ENCODE measurements around the gene PARD3B.

Gene PARD3B

DNA sequence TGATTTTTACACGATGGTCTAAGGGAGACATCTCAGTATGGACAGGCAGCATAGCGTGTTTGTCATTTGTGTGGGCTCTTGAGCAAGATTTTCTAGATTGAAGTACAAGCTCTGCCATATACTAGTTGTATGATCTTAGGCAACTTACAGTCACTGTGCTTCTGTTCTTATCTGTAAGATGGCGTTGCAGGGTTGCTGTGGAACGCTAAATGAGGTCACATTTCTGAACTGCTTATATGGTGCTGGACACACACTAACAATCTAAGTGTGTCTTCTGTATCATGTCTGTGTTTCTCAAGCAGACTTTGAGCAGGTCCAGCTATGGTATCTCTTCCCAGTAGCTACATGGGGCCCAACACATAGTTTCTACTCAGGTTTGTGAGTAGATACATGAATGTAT is 29.2 kb downstream of the PARD3B start:
- H3K4me1 ChIP-seq (ENCODE audit: control insufficient read depth, insufficient read depth, low read length) = no peaks in the 10 kb centered on the region
- H3K9ac ChIP-seq (ENCODE audit: low read length) = no peak overlapping the region
- no peak overlapping the region for H3K4me3 ChIP-seq (ENCODE audit: low read length)
- no peaks in the 10 kb centered on the region for H3K27me3 ChIP-seq (ENCODE audit: control insufficient read depth, insufficient read depth, low read length)
- no peaks in the 10 kb centered on the region for H3K9me3 ChIP-seq (ENCODE audit: control insufficient read depth, low read length)
- no peaks in the 10 kb centered on the region for H3K36me3 ChIP-seq (ENCODE audit: control insufficient read depth, insufficient read depth, low read length)

DNA sequence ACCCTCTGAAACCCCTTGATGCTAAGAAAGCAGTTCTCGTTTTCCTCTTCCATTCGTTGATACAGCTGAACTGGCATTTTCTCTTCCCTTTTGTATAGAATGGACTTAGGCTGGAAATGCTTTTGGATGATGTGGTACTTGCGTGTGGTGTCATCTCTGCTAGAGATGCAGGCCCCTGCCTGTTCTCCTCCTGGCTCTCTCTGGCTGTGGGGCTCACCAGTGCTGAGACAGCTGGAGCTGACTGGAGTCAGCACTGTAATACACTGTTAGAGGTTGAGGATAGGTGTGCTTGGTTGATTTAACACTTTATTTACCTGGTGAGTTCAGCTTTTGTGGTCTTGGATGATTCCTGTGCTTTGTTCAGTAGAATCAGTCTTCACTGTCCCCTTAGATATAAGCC is 30.2 kb downstream of the PARD3B start:
- Histone ChIP-seq H3K9me3 (ENCODE audit: control insufficient read depth, low read length) (no peaks in the 10 kb centered on the region), H3K27me3 (ENCODE audit: control insufficient read depth, insufficient read depth, low read length) (no peaks in the 10 kb centered on the region), H3K9ac (ENCODE audit: low read length) (no peak overlapping the region), H3K4me3 (ENCODE audit: low read length) (no peak overlapping the region), H3K36me3 (ENCODE audit: control insufficient read depth, insufficient read depth, low read length) (no peaks in the 10 kb centered on the region), H3K4me1 (ENCODE audit: control insufficient read depth, insufficient read depth, low read length) (no peaks in the 10 kb centered on the region)

DNA sequence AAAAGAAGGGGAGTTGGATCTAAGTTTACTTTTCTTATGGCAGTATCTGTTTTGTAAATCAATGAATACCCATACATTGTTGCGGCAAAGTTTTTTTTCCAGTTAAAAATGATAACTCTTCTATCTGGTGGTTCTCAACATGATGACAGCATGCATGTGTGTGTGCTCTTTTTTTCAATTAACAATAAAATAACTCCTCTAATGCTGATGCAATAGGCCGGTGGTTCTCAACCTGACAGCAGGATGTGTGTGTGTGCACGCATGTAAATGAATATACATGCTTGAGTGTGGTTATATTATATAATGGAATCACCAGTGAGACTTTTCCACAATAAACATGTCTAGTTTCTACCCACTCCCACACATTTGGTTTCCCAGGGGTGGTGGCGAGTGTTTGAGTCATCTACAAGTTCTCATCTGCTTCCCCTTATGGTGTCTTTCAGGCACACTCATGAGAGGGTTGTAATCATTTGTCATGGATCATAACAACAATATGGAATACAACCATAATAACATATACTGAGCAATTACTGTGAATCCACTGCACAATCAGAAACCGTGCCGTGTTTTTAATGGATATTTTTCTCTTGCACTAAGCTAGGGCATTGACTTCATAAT is 31.2 kb downstream of the PARD3B start:
- Histone ChIP-seq H3K4me3 (ENCODE audit: low read length) (no peak overlapping the region), H3K9me3 (ENCODE audit: control insufficient read depth, low read length) (no peaks in the 10 kb centered on the region), H3K27me3 (ENCODE audit: control insufficient read depth, insufficient read depth, low read length) (no peaks in the 10 kb centered on the region), H3K4me1 (ENCODE audit: control insufficient read depth, insufficient read depth, low read length) (no peaks in the 10 kb centered on the region), H3K36me3 (ENCODE audit: control insufficient read depth, insufficient read depth, low read length) (no peaks in the 10 kb centered on the region), H3K9ac (ENCODE audit: low read length) (no peak overlapping the region)

DNA sequence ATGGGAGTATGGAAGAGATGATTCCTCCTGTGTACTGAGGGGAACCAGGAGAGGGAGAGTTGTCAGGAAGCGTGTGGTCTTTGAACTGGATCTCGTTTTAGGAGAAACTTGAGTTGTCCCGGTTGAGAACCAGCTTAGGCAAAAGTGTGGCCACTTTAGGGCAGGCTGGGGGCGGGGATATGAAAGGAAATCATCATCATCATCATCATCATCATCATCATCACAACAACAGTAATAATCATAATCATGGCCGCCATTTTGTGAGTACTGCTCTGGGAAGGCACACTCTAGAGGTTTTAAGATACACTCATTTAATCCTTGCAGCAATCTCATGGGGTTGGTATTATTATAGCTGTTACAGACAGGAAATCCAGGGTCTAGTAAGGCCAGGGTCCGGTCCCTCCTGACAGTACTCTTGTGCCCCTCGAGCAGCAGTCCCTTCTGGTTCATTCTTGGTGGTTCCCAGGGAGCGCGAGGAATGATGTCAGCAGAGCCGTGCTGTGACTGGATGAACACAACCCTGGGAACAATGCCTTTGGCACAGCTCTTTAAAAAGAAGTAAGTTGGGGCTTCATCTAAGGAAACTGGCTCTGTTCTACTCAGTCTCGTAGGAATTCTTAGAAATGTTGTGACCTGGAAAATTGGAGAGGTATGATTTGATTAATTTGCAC is 33.8 kb downstream of the PARD3B start:
- H3K27me3 ChIP-seq (ENCODE audit: control insufficient read depth, insufficient read depth, low read length) = no peaks in the 10 kb centered on the region
- no peaks in the 10 kb centered on the region for H3K4me1 ChIP-seq (ENCODE audit: control insufficient read depth, insufficient read depth, low read length)
- H3K9ac ChIP-seq (ENCODE audit: low read length) = no peak overlapping the region
- no peaks in the 10 kb centered on the region for H3K36me3 ChIP-seq (ENCODE audit: control insufficient read depth, insufficient read depth, low read length)
- no peaks in the 10 kb centered on the region for H3K9me3 ChIP-seq (ENCODE audit: control insufficient read depth, low read length)
- no peak overlapping the region for H3K4me3 ChIP-seq (ENCODE audit: low read length)

DNA sequence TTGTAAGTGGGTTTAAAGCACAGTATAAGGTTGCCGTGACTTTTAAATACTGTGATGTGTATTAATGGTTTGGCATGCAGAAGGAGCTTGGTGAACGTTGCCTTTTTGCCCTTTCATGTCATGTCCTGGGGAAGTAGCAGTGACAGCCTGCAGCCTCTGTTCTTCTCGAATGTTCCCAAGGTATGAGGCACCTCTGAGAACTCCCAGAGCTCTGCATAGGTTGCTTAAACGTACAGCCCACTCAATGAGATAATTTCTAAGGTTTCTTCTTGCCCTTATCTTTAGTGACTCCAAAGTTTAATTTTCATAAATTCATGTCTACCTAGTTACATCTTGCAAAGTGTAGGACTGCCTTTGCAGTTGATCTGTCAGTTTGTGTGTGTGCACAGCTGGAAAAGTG is 36.7 kb downstream of the PARD3B start:
- Histone ChIP-seq H3K9me3 (ENCODE audit: control insufficient read depth, low read length) (no peaks in the 10 kb centered on the region), H3K4me3 (ENCODE audit: low read length) (no peak overlapping the region), H3K4me1 (ENCODE audit: control insufficient read depth, insufficient read depth, low read length) (no peaks in the 10 kb centered on the region), H3K9ac (ENCODE audit: low read length) (no peak overlapping the region), H3K36me3 (ENCODE audit: control insufficient read depth, insufficient read depth, low read length) (no peaks in the 10 kb centered on the region), H3K27me3 (ENCODE audit: control insufficient read depth, insufficient read depth, low read length) (no peaks in the 10 kb centered on the region)

DNA sequence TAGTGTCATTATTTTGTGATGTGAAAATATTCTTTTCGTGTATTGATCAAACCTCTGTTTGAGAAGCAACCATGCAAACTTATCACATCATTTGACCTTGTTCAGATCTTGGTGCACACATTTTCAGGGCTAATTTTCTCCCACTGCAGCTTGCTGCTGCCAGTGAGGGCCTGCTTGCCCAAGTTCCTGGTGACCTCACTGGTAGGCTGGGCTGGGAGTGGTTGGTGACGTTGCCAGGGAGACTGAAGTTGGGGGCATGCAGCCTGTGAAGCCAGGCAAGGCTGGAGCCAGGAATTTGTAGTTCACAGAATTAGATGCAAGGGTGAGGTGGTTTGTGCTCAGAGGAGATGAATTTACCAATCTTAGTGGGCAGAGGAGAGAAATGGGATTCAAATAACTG is 38.5 kb downstream of the PARD3B start:
- H3K4me3 ChIP-seq (ENCODE audit: low read length) = no peak overlapping the region
- H3K27me3 ChIP-seq (ENCODE audit: control insufficient read depth, insufficient read depth, low read length) = no peaks in the 10 kb centered on the region
- no peaks in the 10 kb centered on the region for H3K36me3 ChIP-seq (ENCODE audit: control insufficient read depth, insufficient read depth, low read length)
- H3K9ac ChIP-seq (ENCODE audit: low read length) = no peak overlapping the region
- H3K9me3 ChIP-seq (ENCODE audit: control insufficient read depth, low read length) = no peaks in the 10 kb centered on the region
- no peaks in the 10 kb centered on the region for H3K4me1 ChIP-seq (ENCODE audit: control insufficient read depth, insufficient read depth, low read length)

DNA sequence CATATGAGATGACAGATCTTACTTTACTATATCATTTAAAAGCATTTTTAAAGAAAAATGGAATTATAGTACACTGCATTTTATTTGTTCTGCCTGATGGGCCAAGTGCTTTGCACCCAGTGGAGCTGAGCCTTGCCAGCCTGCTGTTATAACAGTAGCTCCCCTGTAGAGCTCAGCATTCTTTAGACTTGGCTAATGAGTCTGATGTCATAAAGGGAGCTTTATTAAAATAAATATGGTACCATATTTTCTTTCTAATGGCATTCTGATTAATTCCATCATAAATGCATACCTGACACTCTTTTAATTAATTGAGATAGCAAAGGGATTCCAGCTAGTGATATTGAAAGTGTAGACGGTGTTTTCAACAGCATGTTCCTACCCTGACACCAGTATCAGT is 40.7 kb downstream of the PARD3B start:
- Histone ChIP-seq H3K9ac (ENCODE audit: low read length) (no peak overlapping the region), H3K36me3 (ENCODE audit: control insufficient read depth, insufficient read depth, low read length) (no peaks in the 10 kb centered on the region), H3K4me1 (ENCODE audit: control insufficient read depth, insufficient read depth, low read length) (no peaks in the 10 kb centered on the region), H3K9me3 (ENCODE audit: control insufficient read depth, low read length) (no peaks in the 10 kb centered on the region), H3K27me3 (ENCODE audit: control insufficient read depth, insufficient read depth, low read length) (no peaks in the 10 kb centered on the region), H3K4me3 (ENCODE audit: low read length) (no peak overlapping the region)

DNA sequence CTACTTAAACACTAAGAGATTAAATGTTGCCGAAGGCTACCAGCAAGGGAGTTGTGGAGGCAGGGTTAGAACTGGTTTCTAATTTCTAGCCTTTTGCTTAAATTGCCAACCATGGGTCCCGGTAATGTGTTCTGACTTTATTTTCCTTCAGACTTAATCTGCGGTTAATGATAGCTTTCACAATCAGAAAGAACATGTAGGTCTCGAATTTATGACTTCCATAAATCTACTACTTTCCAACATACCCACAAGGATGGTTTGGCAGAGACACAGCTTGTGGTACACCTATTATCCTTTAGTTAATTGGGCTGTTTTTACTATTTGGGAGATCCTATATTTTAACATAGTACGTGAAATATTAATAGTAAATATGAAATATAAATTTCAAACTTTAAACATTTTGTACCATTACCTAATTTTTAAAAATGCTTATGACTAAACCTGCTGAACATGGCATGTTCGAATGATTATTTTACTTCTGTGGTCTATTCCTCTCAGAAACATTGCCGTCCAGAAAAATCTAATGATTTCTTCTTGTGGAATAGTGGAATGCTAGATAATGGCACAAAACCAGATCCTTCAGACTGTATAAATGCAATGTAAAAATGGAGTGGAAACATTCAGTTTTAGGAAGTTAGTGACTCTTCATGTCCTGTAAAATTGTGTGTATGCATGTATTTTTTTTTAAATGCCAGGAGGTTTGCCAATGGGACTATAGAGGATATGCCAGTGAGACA is 41.3 kb downstream of the PARD3B start:
- Histone ChIP-seq H3K27me3 (ENCODE audit: control insufficient read depth, insufficient read depth, low read length) (no peaks in the 10 kb centered on the region), H3K9me3 (ENCODE audit: control insufficient read depth, low read length) (no peaks in the 10 kb centered on the region), H3K4me3 (ENCODE audit: low read length) (no peak overlapping the region), H3K36me3 (ENCODE audit: control insufficient read depth, insufficient read depth, low read length) (no peaks in the 10 kb centered on the region), H3K9ac (ENCODE audit: low read length) (no peak overlapping the region), H3K4me1 (ENCODE audit: control insufficient read depth, insufficient read depth, low read length) (no peaks in the 10 kb centered on the region)

DNA sequence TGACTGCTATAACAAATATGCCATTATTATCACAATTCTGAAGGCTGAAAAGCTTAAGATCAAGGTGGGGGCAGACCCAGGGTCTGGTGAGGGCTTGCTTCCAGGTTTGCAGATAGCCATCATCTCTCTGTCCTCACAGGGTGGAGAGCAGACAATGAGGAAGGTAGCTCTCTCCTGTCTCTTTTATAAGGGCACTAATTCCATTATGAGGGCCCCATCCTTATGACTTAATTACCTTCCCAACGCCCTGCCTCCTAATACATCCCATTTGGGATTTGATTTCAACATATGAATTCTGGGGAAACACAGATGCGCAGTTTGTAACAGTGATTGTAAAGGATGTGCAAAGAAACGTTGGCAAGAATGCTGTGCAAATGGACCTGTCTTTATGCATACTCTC is 44.8 kb downstream of the PARD3B start:
- H3K4me3 ChIP-seq (ENCODE audit: low read length) = no peak overlapping the region
- H3K27me3 ChIP-seq (ENCODE audit: control insufficient read depth, insufficient read depth, low read length) = no peaks in the 10 kb centered on the region
- no peaks in the 10 kb centered on the region for H3K9me3 ChIP-seq (ENCODE audit: control insufficient read depth, low read length)
- no peak overlapping the region for H3K9ac ChIP-seq (ENCODE audit: low read length)
- H3K4me1 ChIP-seq (ENCODE audit: control insufficient read depth, insufficient read depth, low read length) = no peaks in the 10 kb centered on the region
- no peaks in the 10 kb centered on the region for H3K36me3 ChIP-seq (ENCODE audit: control insufficient read depth, insufficient read depth, low read length)

DNA sequence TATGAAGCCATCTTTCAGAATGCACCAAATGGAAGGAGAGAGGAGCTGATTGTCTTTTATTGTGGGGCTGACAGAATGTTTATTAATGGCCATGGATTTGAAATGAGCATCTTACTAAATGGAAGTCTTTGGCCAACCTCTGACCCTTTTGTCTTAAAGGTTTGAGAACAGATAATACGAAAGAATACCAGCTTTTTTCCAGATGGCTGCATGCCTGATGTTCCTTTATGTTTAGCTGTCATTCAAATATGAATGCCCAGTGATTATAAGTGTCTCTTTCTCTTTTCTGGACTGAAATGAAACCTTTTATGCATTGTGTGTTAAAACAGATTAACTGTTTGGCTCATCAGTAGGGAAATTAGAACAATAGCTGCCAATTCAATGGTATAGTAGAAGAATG is 46.0 kb downstream of the PARD3B start:
- Histone ChIP-seq H3K9ac (ENCODE audit: low read length) (no peak overlapping the region), H3K27me3 (ENCODE audit: control insufficient read depth, insufficient read depth, low read length) (no peaks in the 10 kb centered on the region), H3K9me3 (ENCODE audit: control insufficient read depth, low read length) (no peaks in the 10 kb centered on the region), H3K4me3 (ENCODE audit: low read length) (no peak overlapping the region), H3K4me1 (ENCODE audit: control insufficient read depth, insufficient read depth, low read length) (no peaks in the 10 kb centered on the region), H3K36me3 (ENCODE audit: control insufficient read depth, insufficient read depth, low read length) (no peaks in the 10 kb centered on the region)

DNA sequence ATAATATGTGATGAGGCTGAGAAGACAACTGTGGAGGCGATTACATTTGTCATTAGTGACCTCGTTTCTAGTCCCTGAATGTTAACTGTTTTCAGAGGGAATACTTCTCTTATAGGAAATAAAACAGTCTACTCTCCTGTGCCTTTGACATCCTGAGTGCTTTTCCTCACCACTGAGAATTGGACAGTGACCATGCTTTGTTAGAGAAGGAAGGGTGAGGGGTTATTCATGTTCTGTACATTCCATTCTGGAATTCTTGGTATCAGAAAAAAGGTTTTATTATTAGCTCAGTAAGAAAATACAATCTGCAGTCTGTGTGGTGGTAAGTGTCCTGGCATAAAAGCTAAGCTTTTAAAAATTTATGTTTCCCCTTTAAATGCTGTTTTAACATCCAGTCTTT is 58.8 kb downstream of the PARD3B start:
- H3K9ac ChIP-seq (ENCODE audit: low read length) = no peak overlapping the region
- no peaks in the 10 kb centered on the region for H3K36me3 ChIP-seq (ENCODE audit: control insufficient read depth, insufficient read depth, low read length)
- no peak overlapping the region for H3K4me3 ChIP-seq (ENCODE audit: low read length)
- no peaks in the 10 kb centered on the region for H3K9me3 ChIP-seq (ENCODE audit: control insufficient read depth, low read length)
- H3K4me1 ChIP-seq (ENCODE audit: control insufficient read depth, insufficient read depth, low read length) = no peaks in the 10 kb centered on the region
- no peaks in the 10 kb centered on the region for H3K27me3 ChIP-seq (ENCODE audit: control insufficient read depth, insufficient read depth, low read length)

DNA sequence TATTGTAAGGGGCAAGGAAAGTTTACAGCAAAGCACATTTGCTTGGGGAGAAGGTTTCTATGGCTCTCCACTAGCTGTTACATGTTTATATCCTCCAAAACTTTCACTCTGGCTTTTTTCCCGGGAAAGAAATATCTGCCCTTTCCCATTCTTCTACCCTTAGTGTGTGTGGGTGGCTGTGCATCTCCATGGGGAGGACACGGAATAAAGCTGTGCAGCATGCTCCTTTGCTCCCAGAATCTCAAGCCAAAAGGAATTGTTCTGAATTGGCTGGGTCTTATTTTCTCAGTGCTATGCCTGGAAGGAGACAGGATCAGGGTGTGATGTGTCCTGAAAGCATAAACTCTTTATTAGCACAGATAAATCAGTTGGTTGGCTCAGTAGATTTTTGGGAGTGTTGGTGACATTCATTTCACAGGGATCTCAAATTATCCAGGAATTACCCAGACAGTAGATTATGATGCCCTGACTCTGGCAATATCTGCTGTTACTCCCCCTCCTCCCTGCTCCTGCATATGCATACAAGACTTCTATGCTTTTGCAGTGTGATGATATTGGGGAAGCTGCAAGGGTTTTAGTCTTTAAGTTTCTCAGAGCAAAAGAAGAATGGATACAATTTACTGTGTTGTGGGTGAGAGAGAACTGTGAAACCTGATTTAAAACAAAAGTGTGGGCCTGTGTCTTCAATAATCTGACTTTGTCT is 63.1 kb downstream of the PARD3B start:
- H3K36me3 ChIP-seq (ENCODE audit: control insufficient read depth, insufficient read depth, low read length) = no peaks in the 10 kb centered on the region

More for the DNA sequence above, 63.1 kb downstream of the PARD3B start:
- no peaks in the 10 kb centered on the region for H3K27me3 ChIP-seq (ENCODE audit: control insufficient read depth, insufficient read depth, low read length)
- H3K9ac ChIP-seq (ENCODE audit: low read length) = no peak overlapping the region
- H3K4me3 ChIP-seq (ENCODE audit: low read length) = no peak overlapping the region
- no peaks in the 10 kb centered on the region for H3K9me3 ChIP-seq (ENCODE audit: control insufficient read depth, low read length)
- H3K4me1 ChIP-seq (ENCODE audit: control insufficient read depth, insufficient read depth, low read length) = peaks cover 5% of the 10 kb centered on the region

All from mucosa of stomach (tissue), 1 donor.